ENCODE measurements around the gene CDK19.

DNA sequence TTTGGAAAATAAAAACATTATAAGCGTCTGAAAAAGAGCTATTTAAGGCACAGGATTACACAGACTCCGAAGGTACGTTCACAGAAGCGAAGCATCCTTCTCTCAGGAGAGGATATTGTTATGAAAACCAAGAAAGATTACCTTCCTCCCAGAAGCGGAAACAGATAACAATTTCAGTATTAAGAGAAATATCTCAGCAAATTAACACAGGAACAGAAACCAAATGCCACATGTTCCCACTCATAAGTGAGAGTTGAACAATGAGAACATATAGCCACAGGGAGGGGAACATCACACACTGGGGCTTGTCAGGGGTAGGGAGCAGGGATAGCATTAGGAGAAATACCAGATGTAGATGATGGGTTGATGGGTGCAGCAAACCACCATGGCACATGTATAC lies 109.7 kb downstream of the CDK19 start:
- TF ChIP-seq EZH2 (IDR thresholded peaks at IDR 0.05; ENCODE audit: insufficient read depth, poor library complexity, severe bottlenecking) (no peak), EZH2phosphoT487 (IDR thresholded peaks at IDR 0.05; ENCODE audit: insufficient read depth, low read depth) (no peak)

All from GM23248 (cell line).